HG03045 (cell line): ENCODE measurements around the gene EXOC5.
"Not testable (repeated sequence)": the region's sequence is repeated elsewhere in the genome, so short reads cannot be mapped to it uniquely, and the experiment has no call there.

Experiments
- ATAC-seq: cut with Tn5 transposase; IDR thresholded peaks from one replicate; pipeline ENCODE4 v1.9.1; 2021; ENCODE audit warnings: mild to moderate bottlenecking, moderate library complexity; ENCODE audit not compliant: unreplicated experiment

EXOC5 gene

GRCh38 chr14:57258221-57258620, 10.5 kb downstream of the EXOC5 start:
- not testable (repeated sequence) for ATAC-seq

- no peak for ATAC-seq
Measured at GRCh38 chr14:57254884-57255283, 13.8 kb downstream of the EXOC5 start.

DNA sequence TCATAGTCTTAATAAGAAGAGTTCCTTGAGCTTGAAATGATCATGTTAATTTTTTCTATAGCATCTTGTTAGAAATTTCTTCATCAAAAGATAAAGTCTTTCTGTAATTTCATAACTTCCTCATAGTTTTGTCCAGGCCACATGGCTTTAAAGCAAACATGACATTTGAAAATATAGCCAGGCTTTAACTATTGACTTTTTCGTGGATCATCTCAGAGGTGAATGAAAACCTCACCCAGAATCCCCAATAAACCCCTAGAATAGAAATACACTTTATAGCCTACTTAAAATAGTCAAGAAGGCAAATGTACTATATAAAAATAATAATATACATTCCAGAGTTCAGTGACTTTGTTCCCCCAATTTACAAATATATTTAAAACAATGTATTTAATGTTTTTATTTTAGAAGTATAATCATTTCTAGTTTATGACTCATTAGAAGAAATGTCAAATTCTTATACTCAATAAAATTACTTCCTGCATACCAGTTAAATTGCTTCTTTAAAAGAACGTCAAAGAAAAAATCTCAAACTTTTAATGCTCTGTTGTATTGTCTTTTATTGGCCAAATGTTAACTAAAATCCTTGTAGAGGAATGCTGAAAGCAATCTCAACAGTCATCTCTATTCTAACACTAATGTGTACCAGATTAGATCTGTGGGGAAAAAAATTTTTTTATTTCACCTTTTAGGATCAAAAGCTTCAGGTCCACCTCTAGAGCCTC, 21.6 kb downstream of the EXOC5 start:
- ATAC-seq = no peak

GRCh38 chr14:57245941-57246340, 22.8 kb downstream of the EXOC5 start:
- ATAC-seq = no peak

DNA sequence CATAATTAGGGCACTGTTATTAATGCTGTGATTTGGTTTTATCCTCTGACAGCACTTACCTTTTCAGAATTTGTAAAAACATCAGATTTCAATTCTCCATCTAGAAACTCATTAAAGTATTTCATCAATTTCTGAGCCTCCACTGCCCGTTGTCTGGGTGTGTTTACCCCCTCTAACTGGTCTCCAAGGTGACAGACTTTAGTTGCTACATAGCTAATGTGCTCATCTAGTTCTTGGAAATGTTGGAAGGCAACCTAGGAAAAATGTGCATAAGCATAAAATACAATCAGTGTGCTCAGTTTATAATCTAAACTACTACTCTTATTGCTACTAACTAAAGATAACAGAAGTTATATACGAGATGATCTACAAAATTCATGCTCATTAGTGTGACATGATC, 24.6 kb downstream of the EXOC5 start:
- no peak for ATAC-seq

DNA sequence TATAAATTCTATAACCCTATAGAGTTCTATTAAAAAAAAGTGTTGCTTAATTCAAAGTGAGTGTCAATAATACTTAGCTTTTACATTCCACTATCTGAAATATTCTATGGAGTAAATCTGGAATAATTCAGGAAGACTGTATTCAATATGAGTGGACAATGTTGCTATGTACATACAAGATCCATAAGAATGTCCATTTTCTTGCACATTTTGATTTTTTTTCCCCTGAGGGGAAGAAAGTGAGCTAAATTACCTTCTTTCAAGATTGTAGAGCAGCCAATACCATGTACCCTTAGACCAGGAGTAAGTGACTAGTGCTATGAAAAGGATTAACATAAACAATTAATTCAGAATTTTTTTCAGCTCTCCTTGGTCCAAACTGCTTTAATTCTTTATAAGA, 25.4 kb downstream of the EXOC5 start:
- ATAC-seq = no peak

- not testable (repeated sequence) for ATAC-seq
Measured at GRCh38 chr14:57240115-57240514, 28.6 kb downstream of the EXOC5 start.

DNA sequence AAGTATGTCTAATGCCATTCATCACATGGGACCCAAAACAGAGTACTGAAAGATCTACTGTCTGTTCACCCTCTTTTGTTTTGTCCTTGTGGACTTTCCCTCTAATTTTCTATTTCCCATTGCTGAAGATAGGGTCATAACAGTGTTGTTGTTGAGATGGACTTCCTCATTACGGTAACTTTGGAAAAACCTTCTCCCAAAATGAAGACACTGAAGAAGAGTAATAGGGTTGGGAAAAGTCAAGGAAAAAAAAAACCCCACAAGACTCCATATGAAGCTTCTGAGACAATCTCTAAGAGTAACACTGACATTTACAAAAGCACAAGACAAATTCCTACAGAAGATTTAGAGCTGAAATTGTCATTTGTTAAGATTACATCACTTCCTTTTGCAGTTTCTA, 36.7 kb downstream of the EXOC5 start:
- no peak for ATAC-seq

DNA sequence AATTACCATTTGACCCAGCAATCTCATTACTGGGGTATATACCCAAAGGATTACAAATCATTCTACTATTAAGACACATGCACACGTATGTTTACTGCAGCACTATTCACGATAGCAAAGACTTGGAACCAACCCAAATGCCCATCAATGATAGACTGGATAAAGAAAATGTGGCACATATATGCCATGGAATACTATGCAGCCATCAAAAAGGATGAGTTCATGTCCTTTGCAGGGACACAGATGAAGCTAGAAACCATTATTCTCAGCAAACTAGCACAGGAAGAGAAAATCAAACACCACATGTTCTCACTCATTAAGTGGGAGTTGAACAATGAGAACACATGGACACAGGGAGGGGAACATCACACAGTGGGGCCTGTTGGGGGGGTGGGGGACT, 40.4 kb downstream of the EXOC5 start:
- ATAC-seq = not testable (repeated sequence)

GRCh38 chr14:57227083-57227482, 41.6 kb downstream of the EXOC5 start:
- no peak for ATAC-seq

- ATAC-seq = no peak
Measured at GRCh38 chr14:57221931-57222330, 46.8 kb downstream of the EXOC5 start.

DNA sequence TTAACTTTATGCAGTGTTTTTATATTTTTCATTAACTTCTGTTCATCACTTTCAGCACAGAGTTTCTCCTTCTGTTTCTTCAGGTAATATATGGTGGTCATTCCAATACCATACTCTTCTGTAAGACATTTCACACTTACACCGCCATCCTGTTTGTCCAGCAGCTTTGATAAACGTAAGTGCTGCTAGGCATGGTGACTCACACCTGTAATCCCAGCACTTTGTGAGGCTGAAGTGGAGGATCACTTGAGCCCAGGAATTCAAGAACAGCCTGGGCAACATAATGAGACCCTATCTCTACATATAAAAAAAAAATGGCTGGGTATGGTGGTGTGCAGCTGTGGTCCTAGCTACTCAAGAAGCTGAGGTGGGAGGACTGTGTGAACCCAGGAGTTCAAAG, 55.8 kb downstream of the EXOC5 start:
- ATAC-seq = no peak

DNA sequence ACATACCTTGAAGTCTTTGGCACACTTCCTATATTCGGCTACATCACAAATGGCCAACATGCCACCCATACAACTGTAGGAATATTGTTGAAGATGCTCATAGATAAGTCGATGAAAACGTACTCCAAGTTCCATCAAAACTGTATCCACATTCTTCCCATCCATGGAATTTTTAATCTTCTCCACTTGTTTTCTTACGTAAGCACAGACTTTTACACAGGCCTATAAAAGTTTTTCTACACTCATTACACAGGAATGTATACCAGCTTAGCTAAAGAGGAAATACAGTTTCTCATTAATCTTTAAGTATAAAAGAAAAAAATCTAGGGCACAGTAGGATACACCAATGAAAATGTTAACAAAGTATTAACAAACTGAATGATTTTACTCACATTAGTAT, 59.1 kb downstream of the EXOC5 start:
- ATAC-seq = no peak

DNA sequence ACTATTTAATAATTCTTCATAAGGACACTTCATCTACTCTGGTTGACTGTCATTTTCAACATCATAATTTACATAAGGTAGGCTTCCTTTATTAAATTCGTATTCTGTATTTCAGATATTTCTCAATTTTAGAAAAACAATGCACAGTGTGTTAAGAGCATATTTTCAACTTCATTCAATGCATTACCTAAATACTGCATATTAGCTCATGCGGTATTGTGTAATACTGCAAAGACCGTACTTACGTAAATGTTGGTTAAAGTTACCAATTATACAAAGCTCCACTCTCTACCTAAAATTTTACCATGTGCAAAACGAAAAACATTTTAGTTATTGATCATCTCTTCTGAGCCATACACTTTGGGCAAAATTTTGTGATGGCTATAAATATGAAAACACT, 62.8 kb downstream of the EXOC5 start:
- ATAC-seq = no peak

- ATAC-seq = not testable (repeated sequence)
Measured at GRCh38 chr14:57202672-57203071, 66.0 kb downstream of the EXOC5 start.

- ATAC-seq = no peak
Measured at GRCh38 chr14:57199921-57200320, 68.8 kb downstream of the EXOC5 start.

DNA sequence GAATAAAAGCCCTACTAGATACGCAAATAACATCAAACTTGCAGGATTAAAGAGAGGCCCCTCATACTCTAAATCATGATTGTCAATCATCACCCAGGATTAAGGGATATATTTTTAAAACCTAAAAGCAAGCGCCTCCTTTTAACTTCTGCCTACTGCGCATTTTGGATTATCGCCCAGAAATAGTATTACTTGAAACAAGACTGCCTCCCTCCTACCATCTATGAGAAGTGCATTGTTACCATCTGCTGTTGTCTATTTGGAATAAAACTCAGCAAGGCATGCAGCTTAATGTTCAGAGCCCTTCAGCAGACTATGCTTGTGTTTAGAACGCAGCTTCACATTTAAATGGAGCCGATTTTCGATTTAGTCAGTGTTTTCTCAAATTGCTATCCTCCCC, 79.6 kb downstream of the EXOC5 start:
- no peak for ATAC-seq

DNA sequence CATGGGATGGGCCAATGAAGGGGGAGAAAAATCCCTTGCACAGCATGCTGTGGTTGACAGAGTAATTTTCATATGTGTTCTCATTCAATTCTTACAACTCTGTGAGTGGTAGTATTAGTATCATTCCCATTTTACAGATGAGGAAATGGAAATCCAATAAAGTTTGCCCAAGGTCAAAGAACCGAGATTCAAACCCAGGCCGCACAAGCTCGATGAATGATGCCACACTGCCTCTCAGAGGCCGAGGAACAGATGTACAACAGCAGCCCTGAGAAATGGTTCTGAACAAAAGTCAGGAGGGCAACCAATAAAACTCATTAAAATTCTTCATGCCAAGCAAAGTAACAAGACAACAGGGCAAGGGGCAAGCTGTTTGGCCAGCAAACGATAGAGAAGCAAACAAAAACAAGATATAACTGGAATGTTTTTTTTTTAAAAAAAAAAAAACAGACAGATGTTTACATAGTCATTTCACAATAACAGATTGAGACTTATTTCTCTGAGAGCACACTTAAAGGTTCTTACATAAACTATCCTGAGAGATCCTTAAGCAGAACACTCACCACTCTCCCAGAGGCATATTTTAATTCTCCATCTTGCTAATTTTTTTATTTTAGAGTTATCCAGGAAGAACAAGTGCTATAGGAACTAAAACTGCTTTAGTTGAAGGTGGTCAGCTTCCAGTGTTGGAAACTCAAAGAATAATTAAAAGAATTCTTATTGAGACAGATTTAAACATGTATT, 85.8 kb downstream of the EXOC5 start:
- no peak for ATAC-seq

DNA sequence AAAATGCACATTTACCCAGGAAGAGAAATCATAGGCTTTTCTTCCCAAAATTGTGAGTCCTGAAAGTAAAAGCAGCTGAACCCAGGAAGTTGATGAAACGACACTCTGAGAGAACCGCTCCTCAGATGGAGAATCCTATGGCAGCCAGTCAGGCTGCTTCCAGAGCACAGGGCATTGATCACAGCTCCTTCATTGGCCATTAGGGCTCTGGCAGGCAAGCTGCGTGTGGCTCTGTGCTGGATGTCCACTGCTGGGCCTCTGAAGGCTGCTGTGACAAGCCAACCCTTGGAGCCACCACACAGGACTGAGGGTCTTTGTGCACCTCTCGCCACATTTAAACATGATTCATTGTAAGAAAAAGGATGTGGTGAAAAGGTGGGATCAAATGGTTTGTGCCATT, 89.4 kb downstream of the EXOC5 start:
- ATAC-seq = no peak

- ATAC-seq = no peak
Measured at GRCh38 chr14:57174466-57174865, 94.2 kb downstream of the EXOC5 start.

- no peak for ATAC-seq
Measured at GRCh38 chr14:57171903-57172302, 96.8 kb downstream of the EXOC5 start.

DNA sequence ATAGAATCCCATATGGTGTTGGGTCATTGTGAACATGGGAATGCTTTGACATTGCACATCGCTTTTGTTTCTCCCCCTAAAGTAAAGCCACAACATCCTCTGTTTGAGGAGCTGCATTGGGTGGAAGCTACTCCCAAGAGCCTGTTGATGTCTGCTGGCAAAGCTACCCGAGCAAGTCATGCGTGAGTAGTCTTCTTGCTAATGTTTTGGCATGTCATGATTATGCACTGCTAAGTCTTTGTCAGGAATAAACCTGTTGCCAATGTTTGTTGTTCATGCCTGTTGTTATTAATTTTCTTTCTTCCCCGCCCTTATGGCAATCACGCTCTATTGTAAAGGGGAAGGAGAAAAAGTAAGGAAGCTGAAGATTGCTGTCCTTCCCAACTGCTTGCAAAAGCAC, 97.3 kb downstream of the EXOC5 start:
- ATAC-seq = no peak

GRCh38 chr14:57169901-57170300, 98.8 kb downstream of the EXOC5 start:
- no peak for ATAC-seq
